Right lobe of liver (tissue), 4 donors: ENCODE data around the gene GRK1.

Experiments used
- POLR2A ChIP-seq: fragments of 450-650 bp; IDR thresholded peaks from one replicate; pipeline ENCODE4 v1.6.1; 2017; ENCODE audit warnings: antibody characterized with exemption, mild to moderate bottlenecking
- TF ChIP-seq, protein P1 (sequence below), 4 donors: fragments of 200-600 bp in 3 of 4; fragments of 450-650 bp in 1 of 4; IDR thresholded peaks; one replicate each; pipeline versions ENCODE4 v1.5.1 to v1.8.0; 2016 to 2022; ENCODE audit warnings: antibody characterized with exemption in 4 of 4, mild to moderate bottlenecking in 2 of 4
- donor health status: DM: no; HTN: no; CAD: no.
- donor health status: DM: no; HTN: no; CAD: no.
- donor health status: DM: no; HTN: yes; CAD: no.

- TF ChIP-seq, protein P1, sequence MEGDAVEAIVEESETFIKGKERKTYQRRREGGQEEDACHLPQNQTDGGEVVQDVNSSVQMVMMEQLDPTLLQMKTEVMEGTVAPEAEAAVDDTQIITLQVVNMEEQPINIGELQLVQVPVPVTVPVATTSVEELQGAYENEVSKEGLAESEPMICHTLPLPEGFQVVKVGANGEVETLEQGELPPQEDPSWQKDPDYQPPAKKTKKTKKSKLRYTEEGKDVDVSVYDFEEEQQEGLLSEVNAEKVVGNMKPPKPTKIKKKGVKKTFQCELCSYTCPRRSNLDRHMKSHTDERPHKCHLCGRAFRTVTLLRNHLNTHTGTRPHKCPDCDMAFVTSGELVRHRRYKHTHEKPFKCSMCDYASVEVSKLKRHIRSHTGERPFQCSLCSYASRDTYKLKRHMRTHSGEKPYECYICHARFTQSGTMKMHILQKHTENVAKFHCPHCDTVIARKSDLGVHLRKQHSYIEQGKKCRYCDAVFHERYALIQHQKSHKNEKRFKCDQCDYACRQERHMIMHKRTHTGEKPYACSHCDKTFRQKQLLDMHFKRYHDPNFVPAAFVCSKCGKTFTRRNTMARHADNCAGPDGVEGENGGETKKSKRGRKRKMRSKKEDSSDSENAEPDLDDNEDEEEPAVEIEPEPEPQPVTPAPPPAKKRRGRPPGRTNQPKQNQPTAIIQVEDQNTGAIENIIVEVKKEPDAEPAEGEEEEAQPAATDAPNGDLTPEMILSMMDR (IDR thresholded peaks at IDR 0.05): no peak
- no peak for TF ChIP-seq POLR2A
Observed at GRCh38 chr13:113749507-113749906, 82.5 kb downstream of the GRK1 start.
